Stimulated activated CD8-positive, alpha-beta memory T cell treated with anti-CD3 and anti-CD28 coated beads, Interleukin-4, amount 100 ng/mL, for 48 hours (primary cell): Measurements from ENCODE around the gene PABPC3.

Experiments
- DNase-seq: peaks from one replicate; pipeline ENCODE4 v3.0.0-alpha.2; 2020

Gene PABPC3

DNA sequence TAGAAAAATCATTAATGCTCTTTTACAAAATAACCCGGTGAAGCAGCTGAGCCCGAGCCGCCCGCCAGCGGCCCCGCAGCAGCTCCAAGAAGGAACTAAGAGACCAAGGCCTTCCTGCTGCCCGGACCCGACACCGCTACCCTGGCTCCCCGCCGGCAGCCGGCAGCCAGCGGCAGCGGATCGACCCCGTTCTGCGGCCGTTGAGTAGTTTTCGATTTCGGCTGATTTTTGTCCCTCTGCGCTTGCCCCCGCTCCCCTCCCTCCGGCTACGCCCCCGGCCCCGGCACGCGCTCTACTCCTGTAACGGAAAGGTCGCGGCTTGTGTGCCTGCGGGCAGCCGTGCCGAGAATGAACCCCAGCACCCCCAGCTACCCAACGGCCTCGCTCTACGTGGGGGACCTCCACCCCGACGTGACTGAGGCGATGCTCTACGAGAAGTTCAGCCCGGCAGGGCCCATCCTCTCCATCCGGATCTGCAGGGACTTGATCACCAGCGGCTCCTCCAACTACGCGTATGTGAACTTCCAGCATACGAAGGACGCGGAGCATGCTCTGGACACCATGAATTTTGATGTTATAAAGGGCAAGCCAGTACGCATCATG is at the start of gene PABPC3:
Gene PABPC3, plus strand, starts transcription at position 286 of the 603 bp plus-strand sequence. Its CDS starts 63 bp downstream, at position 349.
- peak; percentile 29 for DNase-seq

DNA sequence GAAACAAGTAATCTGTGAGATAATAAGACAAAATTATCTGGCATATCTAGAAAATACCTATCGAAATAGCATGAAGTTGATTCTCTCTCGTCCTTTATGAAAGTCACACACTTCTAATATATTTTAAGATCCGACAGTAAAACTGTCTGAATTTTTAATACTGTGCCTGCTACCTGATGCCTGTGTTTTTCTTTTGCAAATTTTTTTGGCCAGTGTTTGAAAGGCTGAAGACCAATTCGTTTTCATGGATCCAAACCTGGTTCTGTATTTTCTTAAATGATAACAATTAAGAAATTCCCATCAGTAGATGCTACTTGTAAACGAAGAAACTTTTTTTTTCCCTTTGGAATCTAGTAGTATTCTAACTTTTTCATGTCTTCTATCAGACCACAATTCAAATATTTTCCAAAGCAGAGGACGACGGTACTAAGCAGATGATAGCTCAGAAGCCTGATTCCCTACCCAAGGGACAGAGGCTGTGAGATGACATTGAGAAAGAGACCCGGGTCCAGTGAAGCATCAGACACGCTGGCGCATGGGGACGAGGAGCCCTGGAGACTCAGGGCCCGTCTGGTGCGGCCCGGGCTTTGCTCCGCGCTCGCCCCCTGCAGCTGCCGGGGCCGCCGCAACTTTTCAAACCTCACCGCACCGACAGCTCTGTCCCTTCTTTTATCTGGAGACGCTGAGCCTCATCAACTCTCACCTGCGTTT is 49.5 kb upstream of the PABPC3 start:
- DNase-seq, result no peak

DNA sequence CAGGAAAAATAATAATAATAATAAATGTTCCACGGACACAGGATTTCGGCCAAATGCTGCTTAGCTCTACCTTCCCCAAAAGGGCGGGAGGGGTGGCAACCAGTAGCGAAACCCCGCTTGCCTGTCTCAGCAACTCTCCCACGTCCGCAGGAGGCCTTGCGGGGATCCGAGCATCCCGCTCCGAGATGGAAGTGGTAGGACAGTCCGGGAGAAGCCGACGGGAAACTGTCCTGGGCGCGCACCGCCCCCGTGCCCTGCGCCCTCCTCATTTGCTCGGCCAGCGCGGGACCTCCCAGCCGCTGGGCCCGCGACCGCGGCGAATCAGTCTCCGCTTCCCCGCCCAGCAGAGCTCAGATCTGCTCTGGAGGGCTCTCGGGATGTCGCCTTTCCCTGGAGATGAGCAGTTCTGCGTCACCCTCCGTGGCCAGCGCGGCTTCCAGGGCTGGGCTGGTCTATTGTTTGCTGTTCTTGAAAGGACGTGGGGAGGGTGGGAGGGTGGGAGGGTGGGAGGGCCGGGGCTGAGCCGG is 48.9 kb upstream of the PABPC3 start:
- DNase-seq, result no peak

DNA sequence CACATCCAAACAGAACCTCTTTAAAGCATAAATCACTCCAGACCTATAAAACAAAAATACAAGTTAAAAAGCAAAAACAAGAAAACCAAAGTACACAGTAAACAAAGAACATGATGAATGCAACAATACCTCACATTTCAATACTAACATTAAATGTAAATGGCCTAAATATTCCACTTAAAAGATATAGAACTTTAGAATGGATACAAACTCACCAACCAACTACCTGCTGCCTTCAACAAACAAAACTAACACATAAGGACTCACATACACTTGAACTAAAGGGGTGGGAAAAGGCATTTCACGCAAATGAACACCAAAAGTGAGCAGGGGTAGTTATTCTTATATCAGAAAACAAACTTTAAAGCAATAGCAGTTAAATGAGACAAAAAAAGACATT is 44.9 kb upstream of the PABPC3 start:
- no peak for DNase-seq

DNA sequence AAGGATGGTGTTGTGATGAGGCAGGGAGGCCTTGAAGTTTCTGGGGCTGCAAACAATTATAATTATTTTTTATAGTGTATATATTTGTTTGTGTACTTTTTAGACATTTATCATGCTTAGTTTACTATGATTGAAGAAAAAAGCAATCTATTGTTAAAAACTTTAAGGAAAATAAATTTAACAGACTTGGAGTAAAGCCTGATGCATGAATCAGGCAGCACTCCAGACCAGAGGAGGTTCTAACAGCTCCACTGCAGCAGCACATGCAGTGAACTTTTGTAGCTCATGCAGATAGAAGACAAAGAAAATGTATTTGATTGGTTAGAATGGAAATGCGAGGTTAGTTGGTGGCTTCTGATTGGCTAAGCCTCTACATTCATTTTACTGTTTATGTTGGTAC is 36.8 kb upstream of the PABPC3 start:
- DNase-seq, result no peak

DNA sequence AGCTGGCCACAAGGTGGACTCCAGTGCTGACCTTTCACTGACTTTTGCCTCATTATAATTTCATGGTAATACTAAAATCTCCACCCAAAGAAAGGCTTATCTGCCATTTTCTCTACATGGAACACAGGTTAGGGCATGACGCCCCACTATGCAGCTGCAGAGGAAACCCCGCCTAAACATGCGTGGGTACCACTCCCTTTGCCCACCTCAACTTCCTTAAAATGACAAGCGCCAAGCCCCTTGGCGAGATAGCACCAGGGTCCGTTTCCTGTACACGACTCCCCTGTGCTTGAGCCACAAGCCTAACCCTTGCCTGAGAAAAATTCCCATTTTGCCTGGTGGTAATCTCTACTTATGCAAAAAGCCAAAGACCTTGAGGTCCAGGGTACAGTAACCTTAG is 36.0 kb upstream of the PABPC3 start:
- DNase-seq, result no peak

DNA sequence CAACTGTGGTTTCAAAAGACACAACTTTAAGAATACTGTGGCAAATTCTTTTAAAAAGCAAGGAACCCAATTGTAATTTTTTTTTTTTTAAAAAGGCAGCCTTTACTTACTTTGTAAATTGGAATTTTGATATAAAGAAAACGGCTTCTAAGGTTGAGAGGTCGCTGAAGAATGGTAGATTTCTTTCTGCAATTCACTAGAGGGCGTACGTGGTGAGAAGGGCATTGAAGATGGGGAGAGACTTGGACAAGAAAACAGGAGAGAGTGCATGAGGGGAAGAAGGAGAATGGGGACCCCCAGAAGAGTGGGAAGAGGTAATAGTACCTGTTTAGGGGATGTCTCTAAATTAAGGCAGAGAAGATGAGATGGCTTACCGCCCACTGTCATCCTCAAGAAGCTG is 33.5 kb upstream of the PABPC3 start:
- DNase-seq, result no peak

DNA sequence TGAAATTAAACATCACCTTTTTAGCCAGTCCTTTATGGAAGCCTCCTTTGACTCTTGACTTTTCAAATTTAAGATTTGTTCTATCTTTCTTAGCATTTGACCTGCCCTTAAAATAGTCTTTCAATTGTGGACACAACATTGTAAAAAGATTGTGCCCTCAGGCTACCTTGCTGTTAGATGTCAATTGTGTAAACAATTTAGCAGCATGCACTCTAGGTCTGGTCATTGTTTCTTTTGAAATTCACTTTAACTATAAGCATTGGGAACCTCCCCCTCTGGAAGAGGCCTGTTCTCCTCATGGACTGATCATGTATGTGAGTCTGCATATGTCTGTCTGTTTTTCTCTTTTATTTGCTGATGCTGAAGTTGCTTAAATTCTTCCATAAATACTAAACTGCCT is 31.5 kb upstream of the PABPC3 start:
- no peak for DNase-seq

DNA sequence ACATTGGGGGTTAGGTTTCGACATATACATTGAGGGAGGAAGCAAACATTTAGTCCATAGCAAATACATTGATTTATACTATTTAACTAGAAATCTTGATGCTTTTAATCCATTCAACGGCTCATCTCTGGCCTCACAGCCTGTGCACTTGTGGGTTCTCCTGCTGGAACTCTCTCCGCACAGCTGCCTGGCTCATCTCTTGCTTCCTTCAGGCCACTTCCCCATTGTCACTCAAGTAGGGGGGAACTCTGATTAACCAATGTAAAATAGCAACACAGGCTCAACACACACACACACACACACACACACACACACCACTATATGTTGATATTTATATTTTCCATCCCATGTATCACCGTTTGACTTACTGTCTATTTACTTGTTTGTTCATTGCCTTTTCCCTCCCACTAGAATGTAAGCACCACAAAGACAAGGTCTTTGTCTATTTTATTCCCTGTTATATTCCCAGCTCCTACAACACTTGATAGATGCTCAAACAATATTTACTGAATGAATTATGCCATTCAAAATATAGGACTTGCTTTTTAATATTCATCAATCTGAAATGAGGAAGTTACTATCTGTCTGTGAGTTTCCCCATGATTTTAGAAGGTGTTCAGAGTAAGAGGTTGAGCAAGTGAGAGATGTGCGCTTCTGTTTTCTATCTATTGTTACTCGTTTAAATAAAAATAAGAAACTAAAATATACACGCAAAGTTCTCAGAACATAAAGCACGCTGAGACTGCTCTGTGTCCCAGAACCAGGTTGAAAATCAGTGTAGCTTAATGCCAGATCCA is 29.8 kb upstream of the PABPC3 start:
- no peak for DNase-seq

DNA sequence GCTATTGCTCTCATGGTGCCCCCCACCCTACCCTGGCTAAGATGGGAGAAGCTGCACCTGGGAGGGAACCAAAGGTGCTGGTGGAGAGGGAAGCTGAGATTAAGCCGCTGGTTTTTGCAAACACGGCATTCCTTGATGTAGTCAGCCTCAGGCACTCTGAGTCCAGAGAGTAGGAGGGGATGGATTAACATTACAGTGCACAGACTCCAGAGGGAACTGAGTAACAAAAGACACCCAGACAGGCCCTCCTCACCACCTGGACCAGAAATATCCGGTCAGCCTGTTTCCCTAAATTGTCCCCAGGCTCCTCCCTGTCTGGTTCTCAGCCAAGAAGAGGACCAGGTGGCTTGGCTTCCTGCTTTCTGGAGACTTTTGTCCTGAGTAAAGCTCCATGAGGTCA is 28.9 kb upstream of the PABPC3 start:
- no peak for DNase-seq

DNA sequence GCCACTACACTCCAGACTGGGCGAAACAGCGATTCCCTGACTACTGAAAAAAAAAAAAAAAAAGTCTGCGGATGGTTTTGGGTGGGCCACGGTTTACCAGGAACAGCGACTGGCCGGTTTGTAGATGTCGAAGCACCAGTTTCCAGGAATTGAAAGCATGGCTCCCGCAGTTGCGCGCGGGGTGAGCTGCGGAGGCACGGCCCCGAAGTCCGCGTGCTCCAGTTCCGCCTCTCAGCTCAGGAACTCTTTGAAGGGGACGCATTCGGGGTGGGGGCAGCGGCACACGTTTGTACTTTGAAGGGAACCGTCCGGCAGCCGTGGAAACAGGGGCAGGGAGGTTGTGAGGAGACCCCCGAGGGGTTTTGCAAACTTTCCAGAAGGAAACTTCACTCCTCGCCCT is 27.1 kb upstream of the PABPC3 start:
- DNase-seq, result no peak

DNA sequence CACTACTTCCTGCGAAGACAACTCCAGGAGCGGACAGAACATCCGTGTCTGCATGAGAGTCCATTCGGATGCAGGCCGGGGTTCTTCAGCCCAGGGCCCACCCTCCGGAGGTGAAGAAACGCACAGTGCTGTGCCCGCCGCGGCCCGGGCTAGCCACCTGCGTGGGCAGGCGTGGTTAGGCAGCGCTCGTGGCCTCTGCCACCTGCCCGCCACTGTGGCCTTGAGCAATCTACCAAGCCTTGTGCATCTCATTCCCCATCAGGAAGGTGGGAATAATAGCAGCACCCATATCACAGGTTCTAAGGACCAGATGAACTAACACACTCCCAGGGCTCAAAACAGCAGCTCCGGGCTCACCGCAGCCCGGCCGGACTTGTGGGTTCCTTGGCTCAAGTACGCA is 26.7 kb upstream of the PABPC3 start:
- DNase-seq, result no peak

DNA sequence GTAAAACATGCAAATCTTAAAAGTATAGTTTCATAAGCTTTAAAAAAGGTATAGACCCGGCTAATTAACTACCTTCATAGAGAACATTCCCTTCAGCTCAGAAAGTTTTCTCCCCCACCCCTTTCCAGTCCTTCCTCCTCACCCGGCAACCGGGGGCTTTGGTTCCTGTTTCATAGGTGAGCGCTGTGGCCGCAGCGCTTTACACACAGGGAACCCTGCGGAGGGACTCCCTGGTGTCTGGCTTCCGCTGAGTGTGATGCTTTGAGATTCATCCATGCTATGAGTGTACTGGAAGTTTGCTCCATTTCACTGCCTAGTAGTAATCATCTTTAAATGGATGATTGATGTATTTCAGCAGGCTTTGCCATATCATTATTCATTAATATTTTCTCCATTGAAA is 26.0 kb upstream of the PABPC3 start:
- no peak for DNase-seq

DNA sequence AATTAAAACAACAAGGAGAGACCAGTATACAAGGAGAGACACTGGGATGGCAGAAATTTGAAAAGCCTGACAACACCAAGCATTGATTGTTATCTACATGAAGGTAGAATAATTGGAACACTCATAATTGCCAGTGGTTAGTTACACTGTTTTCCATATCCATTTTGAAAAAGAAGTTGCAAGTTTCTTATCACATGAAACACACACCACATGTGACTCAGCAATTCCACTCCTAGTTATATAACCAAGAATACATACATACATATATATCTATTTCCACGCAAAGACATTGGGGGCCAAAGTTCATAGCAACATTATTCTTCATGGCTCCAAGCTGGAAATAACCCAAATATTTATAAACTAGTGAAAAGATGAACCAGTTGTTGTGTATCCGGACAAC is 15.2 kb upstream of the PABPC3 start:
- DNase-seq, result no peak

DNA sequence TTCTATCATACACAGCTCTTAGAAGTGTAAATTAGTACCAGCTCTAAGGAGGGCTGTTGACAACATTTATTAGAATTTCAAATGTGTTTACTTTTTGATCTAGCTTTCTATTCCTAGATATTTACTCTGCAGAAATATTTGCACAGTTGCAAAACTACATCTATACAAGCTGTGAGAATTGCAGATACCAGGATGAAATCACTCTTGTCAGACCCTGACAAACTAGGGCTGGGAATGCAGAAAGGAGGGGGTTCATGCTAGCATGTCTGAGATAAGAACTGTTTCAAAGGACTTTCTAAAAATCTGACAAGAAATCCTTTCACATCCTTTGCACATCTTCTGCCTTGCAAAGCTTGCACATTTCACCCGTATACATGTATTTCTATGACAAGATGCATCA is 11.8 kb upstream of the PABPC3 start:
- DNase-seq, result no peak

DNA sequence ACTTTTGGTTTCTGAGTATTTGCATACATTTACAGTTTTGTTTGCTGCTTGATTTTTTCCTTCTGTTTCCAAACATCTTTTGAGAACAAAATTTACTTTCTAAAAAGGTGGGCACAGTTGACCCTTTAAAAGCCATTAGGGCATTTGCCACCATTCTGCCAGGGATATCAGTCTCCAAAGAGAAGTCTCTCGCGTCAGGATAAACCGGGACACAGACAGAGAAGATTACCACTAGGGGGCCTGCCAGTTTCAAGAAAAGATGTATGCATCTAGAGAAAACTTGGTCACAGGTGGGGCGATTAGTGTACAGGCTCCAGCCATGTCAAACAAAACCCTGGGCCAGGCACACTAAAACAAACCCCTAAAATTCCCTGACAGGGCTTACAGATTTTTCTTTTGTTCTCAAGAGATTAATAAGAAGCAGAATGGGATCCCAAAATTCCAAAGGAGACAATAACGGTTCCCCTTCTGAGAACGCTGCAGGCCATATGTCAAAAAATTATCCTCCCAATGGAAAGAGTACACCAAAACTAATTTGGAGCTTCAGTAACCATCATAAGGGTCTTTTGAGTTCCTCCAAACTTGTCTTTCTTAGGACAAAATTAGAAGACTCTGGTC is 10.7 kb upstream of the PABPC3 start:
- peak; percentile 28 for DNase-seq

DNA sequence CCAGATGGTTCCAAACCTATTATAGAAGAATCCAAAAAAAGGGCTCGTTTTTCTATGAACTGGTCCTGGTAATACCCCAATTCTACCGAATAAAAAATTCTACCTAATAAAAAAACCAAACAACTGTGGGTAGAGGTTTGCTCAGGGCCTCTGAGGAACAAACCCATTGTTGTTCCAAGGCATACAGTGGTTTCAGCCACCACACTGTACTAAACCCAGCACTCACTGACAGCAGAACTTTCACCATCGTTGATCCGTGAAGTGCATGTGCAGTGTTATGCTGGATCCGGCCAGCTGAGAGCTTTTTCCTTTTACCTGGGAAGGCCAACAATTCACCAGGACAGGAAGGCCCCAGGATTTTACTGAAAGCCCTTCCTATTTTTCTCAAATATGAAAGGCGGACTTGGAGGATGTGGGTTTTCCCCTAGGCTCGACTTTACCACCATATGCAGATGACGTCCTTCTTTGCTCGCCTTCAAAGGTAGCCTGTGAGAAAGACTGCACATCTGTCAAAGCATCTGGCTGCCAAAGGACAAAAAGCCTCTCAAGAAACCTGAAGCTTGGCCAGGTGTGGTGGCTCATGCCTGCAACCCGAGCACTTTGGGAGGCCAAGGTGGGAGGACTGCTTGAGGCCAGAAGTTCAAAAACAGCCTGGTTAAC is 7.2 kb upstream of the PABPC3 start:
- DNase-seq, result no peak

DNA sequence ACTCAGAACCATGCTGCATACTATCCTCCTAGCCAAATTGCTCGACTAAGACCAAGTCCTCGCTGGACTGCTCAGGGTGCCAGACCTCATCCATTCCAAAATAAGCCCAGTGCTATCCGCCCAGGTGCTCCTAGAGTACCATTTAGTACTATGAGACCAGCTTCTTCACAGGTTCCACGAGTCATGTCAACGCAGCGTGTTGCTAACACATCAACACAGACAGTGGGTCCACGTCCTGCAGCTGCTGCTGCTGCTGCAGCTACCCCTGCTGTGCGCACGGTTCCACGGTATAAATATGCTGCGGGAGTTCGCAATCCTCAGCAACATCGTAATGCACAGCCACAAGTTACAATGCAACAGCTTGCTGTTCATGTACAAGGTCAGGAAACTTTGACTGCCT is 1.5 kb downstream of the PABPC3 start:
- no peak for DNase-seq

DNA sequence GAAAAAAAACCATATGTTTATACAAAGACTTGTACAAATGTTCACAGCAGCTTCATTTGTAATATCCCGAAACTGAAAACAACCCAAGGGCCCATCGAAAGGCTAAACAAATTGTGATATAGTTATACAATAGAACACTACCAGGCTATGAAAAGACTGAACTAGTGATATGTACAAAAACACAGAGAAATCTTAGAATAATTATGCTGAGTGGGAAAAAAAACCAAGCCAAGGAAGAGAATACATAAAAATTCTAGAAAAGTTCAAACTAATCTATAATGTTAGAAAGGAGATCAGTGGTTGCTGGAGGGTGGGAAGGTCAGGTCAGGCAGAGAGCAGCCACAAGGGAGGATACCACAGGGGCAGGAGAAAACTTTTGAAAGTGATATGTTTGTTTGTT is 7.8 kb downstream of the PABPC3 start:
- no peak for DNase-seq

DNA sequence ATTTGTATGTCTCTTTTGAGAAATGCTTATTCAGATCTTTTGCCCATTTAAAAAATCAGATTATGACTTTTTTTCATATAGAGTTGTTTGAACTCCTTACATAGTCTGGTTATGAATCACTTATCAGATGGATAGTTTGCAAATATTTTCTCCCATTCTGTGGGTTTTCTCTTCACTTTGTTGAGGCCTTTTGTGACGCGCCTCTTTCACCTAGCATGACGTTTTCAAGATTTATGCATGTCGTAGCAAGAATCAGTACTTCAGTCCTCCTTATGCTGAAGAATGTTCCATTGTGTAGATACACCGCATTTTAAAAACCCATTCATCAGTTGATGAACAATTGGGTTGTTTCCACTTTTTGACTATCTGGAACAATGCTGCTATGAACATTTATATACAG is 13.4 kb downstream of the PABPC3 start:
- DNase-seq, result no peak

DNA sequence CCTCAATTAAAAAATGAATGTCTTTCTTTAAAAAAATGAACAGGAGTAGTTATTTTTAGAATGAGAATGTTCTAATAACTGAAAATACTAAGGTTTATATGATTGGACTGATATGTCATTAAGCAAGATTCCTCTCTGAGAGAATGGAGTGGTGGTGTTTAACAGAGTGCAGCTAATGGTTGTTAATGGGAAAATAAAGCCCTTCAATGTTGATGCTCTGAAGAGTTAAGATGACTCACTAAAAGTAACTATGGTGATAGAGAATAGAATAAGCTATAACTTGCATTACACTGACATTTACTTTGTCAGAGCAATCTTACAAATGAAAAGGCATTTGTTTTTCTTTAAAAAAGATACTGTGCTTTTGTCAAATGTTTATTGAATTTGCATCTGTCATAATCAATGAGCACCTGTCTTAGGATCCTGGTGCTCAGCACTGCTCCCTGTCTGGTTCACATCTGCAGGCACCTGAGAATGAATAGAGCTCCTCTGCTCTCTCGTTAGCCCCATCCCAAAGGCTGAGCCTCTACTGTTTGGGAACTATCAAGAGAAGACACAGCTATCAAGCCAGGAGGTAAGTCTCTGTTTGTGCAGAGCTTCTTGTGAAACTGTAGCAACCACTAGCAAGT is 15.1 kb downstream of the PABPC3 start:
- no peak for DNase-seq

DNA sequence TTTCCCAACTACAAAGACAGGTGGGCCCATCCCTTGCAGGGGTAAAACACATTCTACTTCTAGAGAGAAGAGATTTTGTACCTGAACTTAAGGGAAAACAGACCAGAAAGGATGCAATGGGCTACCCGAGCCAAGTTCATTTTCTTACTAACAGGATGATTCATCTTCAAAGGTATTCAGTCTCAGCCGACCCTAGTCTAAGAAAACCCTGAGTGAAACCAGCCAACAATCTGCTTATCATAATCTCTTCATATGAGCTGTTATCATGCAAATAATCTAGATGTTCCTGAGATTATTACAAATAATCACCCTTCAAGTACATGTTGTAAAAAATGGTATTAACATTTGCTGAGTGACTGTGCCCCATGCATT is 15.6 kb downstream of the PABPC3 start:
- no peak for DNase-seq
